Measurements from ENCODE around the gene PPP1R12B.
"Not testable (repeated sequence)": the region's sequence is repeated elsewhere in the genome, so short reads cannot be mapped to it uniquely, and the experiment has no call there.

Gene PPP1R12B

GRCh38 chr1:202627036-202627435 is 278.5 kb downstream of the PPP1R12B start:
- CTCF ChIA-PET, result interaction anchor here (1.3 to 1.5 kb wide), 2 partner anchors 11 to 127 kb away, joined by 3 to 7 read pairs; no protein-coding TSS in a partner anchor
- POLR2A ChIA-PET, result not testable (repeated sequence)

GRCh38 chr1:202627841-202628565 is 279.5 kb downstream of the PPP1R12B start:
- CTCF ChIA-PET, result interaction anchor here (0.7 to 1.3 kb wide), 3 partner anchors 33 to 277 kb away, joined by 3 to 4 read pairs (median 3); no protein-coding TSS in a partner anchor
- TF ChIP-seq ZNF513 (tag by site-specific recombination; IDR thresholded peaks at IDR 0.05) (no peak), ZNF146 (tag by site-specific recombination; IDR thresholded peaks at IDR 0.05) (no peak), ZNF266 (tag by site-specific recombination; IDR thresholded peaks at IDR 0.05; ENCODE audit: low read depth) (no peak), ZBTB20 (tag by site-specific recombination; IDR thresholded peaks at IDR 0.05) (no peak)
- H3K4me1 ChIP-seq (ENCODE audit: control insufficient read depth, insufficient read depth, low read length), result no peaks in the 10 kb centered on the region; the same call in 1 of the 2 replicates
- no peaks in the 10 kb centered on the region for H3K9me3 ChIP-seq (ENCODE audit: control insufficient read depth, insufficient read depth, low read depth, low read length)
- no peak overlapping the region for H3K4me3 ChIP-seq (ENCODE audit: low read depth, low read length)
- H3K36me3 ChIP-seq (ENCODE audit: control insufficient read depth in 2 of 2, insufficient read depth in 1 of 2, low read length in 2 of 2), result no peaks in the 10 kb centered on the region
- no peak overlapping the region for H3K27ac ChIP-seq (ENCODE audit: extremely low read depth, low read depth, low read length)
- POLR2A ChIA-PET, result no interaction called here

More at GRCh38 chr1:202627036-202627435, 278.5 kb downstream of the PPP1R12B start:
- TF ChIP-seq ZIC2 (tag by site-specific recombination; IDR thresholded peaks at IDR 0.05) (peak; percentile 62), IKZF3 (tag by site-specific recombination; IDR thresholded peaks at IDR 0.05) (0 out of 2 replicates have a peak, but pooled peaks have one; percentile 38), ZNF629 (tag by site-specific recombination; IDR thresholded peaks at IDR 0.05) (0 out of 2 replicates have a peak, but pooled peaks have one; percentile 31), GLIS1 (tag by site-specific recombination; IDR thresholded peaks at IDR 0.05) (peak; percentile 34; the same call in 1 of the 2 replicates), OSR2 (tag by site-specific recombination; IDR thresholded peaks at IDR 0.05) (peak; percentile 69)
- TF ChIP-seq, protein P1, sequence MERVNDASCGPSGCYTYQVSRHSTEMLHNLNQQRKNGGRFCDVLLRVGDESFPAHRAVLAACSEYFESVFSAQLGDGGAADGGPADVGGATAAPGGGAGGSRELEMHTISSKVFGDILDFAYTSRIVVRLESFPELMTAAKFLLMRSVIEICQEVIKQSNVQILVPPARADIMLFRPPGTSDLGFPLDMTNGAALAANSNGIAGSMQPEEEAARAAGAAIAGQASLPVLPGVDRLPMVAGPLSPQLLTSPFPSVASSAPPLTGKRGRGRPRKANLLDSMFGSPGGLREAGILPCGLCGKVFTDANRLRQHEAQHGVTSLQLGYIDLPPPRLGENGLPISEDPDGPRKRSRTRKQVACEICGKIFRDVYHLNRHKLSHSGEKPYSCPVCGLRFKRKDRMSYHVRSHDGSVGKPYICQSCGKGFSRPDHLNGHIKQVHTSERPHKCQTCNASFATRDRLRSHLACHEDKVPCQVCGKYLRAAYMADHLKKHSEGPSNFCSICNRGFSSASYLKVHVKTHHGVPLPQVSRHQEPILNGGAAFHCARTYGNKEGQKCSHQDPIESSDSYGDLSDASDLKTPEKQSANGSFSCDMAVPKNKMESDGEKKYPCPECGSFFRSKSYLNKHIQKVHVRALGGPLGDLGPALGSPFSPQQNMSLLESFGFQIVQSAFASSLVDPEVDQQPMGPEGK (tag by site-specific recombination; IDR thresholded peaks at IDR 0.05), result peak; percentile 39; the same call in 1 of the 2 replicates
- TF ChIP-seq, protein P2, sequence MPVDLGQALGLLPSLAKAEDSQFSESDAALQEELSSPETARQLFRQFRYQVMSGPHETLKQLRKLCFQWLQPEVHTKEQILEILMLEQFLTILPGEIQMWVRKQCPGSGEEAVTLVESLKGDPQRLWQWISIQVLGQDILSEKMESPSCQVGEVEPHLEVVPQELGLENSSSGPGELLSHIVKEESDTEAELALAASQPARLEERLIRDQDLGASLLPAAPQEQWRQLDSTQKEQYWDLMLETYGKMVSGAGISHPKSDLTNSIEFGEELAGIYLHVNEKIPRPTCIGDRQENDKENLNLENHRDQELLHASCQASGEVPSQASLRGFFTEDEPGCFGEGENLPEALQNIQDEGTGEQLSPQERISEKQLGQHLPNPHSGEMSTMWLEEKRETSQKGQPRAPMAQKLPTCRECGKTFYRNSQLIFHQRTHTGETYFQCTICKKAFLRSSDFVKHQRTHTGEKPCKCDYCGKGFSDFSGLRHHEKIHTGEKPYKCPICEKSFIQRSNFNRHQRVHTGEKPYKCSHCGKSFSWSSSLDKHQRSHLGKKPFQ (tag by site-specific recombination; IDR thresholded peaks at IDR 0.05), result 0 out of 2 replicates have a peak, but pooled peaks have one; percentile 40
- H3K27ac ChIP-seq (ENCODE audit: extremely low read depth, low read depth, low read length); H3K9me3 ChIP-seq (ENCODE audit: control insufficient read depth, insufficient read depth, low read depth, low read length); H3K4me3 ChIP-seq (ENCODE audit: low read depth, low read length); H3K4me1 ChIP-seq (ENCODE audit: control insufficient read depth, insufficient read depth, low read length); H3K36me3 ChIP-seq (ENCODE audit: control insufficient read depth in 2 of 2, insufficient read depth in 1 of 2, low read length in 2 of 2): not testable (repeated sequence)

GRCh38 chr1:202628646-202629215 is 280.2 kb downstream of the PPP1R12B start:
- ChIA-PET CTCF (interaction anchor here (0.7 to 1.3 kb wide), 2 partner anchors 14 to 91 kb away, joined by 3 to 4 read pairs; no protein-coding TSS in a partner anchor), POLR2A (no interaction called here)
- no peaks in the 10 kb centered on the region for H3K4me1 ChIP-seq (ENCODE audit: control insufficient read depth, insufficient read depth, low read length)
- no peaks in the 10 kb centered on the region for H3K9me3 ChIP-seq (ENCODE audit: control insufficient read depth, insufficient read depth, low read depth, low read length)
- H3K36me3 ChIP-seq (ENCODE audit: control insufficient read depth in 2 of 2, insufficient read depth in 1 of 2, low read length in 2 of 2), result no peaks in the 10 kb centered on the region
- no peak overlapping the region for H3K4me3 ChIP-seq (ENCODE audit: low read depth, low read length)
- no peak overlapping the region for H3K27ac ChIP-seq (ENCODE audit: extremely low read depth, low read depth, low read length)
- no peak for TF ChIP-seq REPIN1 (tag by site-specific recombination; IDR thresholded peaks at IDR 0.05; ENCODE audit: low read depth)
- TF ChIP-seq SP7 (tag by site-specific recombination; IDR thresholded peaks at IDR 0.05), result no peak
- TF ChIP-seq TCF7L2 (IDR thresholded peaks at IDR 0.05; ENCODE audit: borderline replicate concordance, low read depth, low read length), result no peak
- TF ChIP-seq GLIS1 (tag by site-specific recombination; IDR thresholded peaks at IDR 0.05), result no peak
- no peak for TF ChIP-seq SCRT2 (tag by site-specific recombination; IDR thresholded peaks at IDR 0.05)
- TF ChIP-seq ZNF148 (tag by site-specific recombination; IDR thresholded peaks at IDR 0.05; ENCODE audit: borderline replicate concordance), result no peak
- TF ChIP-seq ZNF138 (tag by site-specific recombination; IDR thresholded peaks at IDR 0.05; ENCODE audit: borderline replicate concordance), result no peak
- no peak for TF ChIP-seq ATF2 (tag by site-specific recombination; IDR thresholded peaks at IDR 0.05; ENCODE audit: low read depth)
- TF ChIP-seq ZNF335 (tag by site-specific recombination; conservative IDR thresholded peaks at IDR 0.05), result no peak
- TF ChIP-seq SP3 (tag by site-specific recombination; IDR thresholded peaks at IDR 0.05), result no peak
- TF ChIP-seq ZNF701 (tag by site-specific recombination; IDR thresholded peaks at IDR 0.05), result no peak
